NOMO-1 treated with DMSO at 0.1 percent for 48 hours (cell line): ENCODE measurements around the gene ANKLE2.
A peak's percentile ranks its signal among the peaks of the same experiment; 100 is the strongest.
"Not testable (repeated sequence)": the region's sequence is repeated elsewhere in the genome, so short reads cannot be mapped to it uniquely, and the experiment has no call there.

ENCODE experiments used
- DNase-seq: peaks from one replicate; lab custom pipeline; 2025; ENCODE audit not compliant: unreplicated experiment; lab: John Stamatoyannopoulos, UW

Gene ANKLE2

DNA sequence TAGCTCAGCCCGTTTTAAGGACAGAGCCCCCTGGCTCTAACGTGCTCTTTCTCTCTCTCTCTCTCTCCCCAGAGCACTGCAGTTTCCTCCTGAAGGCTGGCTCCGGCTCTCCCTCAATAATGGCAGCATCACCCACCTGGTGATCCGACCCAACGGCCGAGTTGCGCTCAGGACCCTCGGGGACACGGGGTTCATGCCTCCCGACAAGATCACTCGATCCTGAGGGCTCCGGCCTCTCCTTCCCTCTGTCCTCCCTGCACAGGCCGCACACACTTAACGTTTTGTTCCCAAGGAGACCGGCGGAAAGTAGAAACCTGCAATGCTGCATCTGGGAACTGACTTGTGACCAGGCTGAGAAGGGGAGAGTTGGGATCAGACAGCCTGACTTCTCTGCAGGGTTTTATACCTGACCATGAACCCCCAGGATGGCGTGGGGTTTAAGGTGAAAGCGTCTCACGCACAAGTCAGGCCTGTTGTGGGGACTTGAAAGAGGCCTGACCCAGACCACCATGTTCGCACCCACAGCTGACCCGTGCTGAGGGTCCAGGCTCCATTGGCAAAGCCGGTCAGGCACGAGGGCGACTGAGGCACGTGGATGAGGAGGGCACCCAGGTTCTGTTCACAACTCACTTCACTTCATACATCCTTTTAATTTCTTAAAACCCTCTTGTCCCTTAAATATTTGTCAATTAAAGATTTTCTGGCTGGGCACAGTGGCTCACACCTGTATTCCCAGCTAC is 40.9 kb downstream of the ANKLE2 start:
- no peak for DNase-seq

DNA sequence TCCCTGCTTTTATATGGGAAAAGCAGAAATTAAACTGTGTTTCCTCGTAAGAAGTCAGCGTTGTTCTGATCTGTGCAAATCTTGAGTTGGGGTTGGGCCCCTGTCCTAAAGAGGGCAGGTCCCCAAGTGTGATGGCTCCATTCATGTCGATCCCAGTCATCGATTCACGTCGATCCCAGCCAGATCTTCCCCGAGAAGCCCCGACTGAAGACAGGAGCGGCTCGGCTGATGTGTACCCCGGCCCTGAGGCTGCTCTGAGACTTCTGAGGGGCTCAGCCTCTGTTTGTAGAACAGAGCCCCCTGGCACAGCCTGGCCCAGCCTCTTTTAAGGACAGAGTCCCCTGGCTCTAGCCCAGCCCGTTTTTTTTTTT is 41.7 kb downstream of the ANKLE2 start:
- no peak for DNase-seq

DNA sequence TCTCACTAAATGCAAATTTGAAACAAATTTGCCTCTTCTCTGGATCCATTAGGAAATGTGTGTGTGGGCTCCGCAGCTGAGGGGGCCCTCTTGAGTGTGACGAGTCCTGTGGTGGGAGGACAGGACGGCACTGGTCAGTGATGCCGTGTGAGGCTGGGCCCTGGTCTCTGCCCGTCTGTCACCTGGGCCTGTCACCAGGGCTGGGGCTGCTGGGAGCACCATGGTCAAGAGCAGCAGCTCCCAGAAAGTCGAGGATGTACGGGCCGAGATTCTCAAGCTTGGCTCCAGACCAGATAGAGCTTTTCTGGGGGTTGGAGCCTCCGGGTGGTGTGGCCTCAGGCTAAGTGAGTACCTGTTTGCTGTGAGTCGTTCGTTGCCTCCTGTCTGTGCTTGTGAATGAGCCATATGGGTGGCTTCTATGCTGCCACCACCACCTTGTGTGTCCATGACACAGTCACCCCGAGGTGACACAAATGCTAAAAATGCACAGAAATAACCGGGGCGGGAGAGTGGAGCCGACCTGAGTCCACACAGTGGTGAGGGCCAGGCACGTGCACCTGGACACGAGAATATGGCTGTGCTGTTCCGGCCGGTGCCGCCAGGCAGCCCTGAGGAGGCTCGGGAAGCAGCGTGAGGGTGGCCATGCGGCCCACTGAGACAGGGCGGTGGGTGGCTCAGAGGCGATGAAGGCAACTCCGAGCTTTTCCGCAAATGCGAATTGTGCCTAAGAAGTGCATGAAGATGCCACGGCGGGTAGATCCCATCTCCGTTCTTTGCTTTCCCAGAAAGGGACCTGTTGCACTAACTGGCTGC is 42.3 kb downstream of the ANKLE2 start:
- no peak for DNase-seq

DNA sequence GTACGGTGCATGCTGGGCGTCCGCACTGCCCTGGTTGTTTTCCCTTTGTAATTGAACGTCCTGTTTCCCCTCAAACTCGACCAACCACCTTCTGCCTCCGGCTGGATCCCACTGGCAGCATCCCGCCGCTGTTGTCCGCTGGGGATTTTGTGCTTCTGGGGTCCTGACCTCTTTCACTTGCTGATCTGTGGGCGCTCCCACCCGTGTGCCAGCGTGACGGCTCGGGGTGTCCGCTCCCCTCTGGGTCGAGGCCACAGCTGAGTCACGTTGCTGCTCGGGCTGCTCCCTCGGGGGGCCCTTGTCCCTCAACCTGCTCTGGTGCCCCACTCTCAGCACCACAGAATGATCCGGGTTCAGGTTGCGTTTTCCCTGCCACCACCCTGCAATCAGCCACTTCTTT is 43.0 kb downstream of the ANKLE2 start:
- no peak for DNase-seq

DNA sequence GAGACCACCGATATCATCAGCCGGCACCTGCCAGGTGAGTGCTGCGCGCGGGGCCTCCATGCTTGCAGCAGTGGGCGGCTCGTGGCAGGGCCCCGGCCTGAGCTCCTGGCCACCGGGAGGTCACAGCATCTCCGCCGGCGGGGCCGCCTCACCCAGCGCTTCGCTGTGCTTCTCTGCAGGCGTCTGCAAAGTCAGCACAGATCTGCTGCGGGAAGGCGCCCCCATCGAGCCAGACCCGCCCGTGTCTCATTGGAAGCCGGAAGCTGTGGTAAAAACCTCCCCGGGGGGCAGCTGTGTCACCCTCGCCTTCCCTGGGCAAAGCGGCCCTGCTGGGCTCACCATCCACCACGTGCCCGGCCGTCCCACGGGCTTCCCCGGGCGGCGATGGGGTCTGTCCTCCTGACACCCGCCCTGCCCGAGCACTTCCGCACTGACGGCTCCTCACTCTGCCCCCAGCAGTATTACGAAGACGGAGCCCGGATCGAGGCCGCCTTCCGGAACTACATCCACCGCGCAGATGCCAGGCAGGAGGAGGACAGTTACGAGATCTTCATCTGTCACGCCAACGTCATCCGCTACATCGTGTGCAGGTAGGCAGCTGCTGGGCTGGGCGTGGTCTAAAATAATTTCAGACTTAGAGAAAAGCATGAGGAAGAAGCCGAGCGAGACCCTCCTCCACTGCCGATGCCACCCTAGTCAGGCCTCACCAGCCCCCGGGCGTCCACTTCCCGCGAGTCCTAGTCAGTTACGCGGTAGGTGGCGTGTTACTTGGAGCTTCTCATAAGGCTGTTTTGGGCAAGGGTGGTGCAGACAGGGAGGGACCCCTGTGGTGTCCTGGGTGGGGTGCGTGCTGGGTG is 43.9 kb downstream of the ANKLE2 start:
- no peak for DNase-seq

DNA sequence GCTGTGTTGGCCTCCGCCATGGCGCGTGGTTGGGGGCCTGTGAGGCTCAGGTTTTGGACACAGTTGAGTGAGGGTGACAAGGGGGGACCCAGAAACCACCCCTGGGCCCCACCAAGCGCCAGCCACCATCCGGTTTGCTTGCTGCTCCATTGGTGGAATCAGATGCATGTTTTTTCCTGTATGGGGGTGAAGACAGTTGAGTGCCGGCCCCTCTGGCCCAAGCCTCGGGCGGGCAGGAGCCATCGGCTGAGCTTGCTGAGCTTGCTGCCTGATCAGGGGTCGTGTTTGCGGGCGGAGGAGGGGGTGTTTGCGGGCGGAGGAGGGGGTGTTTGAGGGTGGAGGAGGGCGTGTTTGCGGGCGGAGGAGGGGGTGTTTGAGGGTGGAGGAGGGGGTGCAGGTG is 44.6 kb downstream of the ANKLE2 start:
- DNase-seq = no peak

DNA sequence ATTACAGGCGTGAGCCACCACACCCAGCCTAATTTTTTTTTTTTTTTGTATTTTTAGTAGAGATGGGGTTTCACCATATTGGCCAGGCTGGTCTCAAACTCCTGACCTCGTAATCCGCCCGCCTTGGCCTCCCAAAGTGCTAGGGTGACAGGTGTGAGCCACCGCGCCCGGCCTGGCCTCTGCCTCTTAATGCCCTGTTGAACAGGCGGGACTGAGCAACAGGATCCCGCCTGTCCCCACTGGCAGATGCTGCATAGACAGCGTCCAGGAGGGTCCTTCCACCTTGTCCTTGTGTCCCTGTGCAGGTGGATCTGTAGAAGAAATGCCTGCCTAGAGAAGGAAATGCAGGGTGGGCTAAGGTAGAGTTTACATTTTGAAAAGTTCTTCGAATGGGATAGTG is 45.3 kb downstream of the ANKLE2 start:
- DNase-seq = no peak

DNA sequence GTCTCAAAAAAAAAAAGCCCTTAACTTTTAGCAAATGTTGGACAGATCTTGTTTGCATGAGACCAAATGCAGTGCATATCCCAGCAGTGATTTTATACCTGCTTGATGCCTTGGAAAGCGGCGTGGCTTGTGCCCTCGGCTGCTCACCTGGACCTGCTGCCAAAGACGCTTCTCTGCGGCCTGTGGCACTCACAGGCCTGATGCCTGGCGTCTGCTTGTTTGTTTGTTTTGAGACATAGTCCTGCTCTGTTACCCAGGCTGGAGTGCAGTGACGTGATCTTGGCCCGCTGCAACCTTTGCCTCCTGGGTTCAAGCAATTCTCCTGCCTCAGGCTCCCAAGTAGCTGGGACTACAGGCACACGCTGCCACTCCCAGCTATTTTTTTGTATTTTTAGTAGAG is 45.8 kb downstream of the ANKLE2 start:
- no peak for DNase-seq

DNA sequence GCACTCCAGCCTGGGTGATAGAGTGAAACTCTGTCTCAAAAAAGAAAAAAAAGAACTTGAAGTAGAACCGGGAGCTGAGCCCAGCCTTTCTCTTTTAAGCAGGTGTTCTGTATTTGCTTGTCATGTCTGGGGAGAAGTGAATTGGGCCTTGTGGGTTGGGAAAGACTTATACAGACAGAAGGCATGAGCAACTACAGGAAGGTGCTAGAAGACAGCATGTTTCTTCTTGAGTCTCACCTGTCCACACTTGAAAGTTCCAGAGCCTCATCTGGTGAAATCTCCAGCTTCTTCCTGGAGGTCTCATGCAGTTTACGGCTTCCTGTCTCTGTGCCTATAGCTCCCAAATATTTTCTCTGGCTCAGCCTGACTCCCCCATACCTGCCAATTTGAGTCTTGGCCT is 48.5 kb downstream of the ANKLE2 start:
- DNase-seq = no peak

DNA sequence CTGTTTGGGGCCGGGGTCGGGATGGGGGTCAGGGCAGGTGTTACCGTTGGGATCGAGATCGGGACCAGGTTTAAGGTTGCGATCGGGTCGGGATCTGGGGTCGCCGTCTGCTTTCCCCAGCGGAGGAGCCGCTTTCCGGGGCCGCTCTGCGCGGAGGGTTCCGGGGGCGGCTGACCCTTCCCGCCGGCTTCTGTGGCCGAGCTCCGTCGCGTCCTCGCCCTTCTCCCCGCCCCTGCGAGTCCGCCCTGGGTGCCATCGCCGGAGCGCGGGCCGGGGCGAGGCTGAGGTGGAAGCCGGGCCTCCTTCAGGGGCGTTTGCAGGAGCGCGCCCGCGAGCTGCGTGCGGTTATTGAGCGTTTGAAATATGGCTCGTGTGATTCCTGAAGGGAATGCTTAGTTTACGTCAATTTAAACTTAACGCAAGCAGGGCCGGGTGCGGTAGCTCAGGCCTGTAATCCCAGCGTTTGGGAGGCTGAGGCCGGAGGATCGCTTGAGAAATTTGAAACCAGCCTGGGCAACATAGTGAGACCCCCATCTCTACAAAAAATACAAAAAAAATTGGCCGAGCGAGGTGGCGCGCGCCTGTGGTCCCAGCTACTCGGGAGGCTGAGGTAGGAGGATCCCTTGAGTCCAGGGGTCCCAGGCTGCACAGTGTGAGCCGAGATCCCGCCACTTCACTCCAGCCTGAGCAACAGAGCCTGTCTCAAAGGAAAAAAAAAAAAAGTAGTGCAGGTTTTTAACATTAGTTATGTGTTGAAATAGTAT is 50.4 kb downstream of the ANKLE2 start:
- DNase-seq = no peak

DNA sequence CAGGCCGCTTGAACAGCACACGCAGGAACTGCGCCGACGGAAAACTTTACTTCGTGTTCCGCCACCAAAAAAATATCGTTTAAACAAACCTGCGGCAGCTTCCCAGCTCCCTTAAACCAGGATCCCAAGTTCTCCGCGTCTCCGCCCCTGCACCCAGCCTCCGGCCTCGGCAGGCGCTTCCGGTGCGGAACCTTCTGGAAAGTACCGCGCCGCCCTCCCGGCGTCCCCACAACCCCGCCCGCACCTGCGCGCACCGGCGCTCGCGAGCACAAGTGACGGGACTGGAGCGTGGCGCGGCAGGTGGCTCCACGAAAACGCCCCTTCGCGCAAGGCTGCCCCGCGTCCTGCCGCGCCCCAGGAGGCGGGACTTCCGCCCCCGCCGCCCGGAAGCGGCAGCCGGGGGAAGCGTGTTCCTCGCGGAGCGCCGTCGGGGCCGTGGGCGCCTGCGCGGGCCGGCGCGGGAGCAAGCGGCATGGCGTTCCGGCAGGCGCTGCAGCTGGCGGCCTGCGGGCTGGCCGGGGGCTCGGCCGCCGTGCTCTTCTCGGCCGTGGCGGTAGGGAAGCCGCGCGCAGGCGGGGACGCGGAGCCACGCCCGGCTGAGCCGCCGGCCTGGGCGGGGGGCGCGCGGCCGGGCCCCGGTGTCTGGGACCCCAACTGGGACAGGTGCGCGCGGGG is 51.1 kb downstream of the ANKLE2 start, which contains the start of gene PGAM5:
TSS of gene PGAM5 (plus strand) at position 438 of the 675 bp plus-strand sequence. CDS start at position 473, 35 bp downstream.
- peak; percentile 84 for DNase-seq

DNA sequence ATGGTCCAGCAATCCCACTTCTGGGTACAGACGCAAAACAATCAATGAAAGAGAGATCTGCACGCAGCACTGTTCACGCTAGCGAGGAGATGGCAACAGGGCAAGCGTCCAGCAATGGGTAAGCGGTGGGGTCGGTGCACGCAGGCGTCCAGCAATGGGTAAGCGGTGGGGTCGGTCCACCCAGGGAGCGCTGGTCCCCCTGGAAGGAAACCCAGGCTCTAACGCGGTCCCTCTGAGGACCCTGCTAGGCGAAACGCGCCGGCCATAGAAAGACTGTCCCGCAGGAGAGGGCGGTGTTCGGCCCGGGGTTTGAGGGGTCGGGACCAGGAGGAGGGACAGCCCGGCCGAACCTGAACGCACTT is 51.6 kb downstream of the ANKLE2 start:
- no peak for DNase-seq

DNA sequence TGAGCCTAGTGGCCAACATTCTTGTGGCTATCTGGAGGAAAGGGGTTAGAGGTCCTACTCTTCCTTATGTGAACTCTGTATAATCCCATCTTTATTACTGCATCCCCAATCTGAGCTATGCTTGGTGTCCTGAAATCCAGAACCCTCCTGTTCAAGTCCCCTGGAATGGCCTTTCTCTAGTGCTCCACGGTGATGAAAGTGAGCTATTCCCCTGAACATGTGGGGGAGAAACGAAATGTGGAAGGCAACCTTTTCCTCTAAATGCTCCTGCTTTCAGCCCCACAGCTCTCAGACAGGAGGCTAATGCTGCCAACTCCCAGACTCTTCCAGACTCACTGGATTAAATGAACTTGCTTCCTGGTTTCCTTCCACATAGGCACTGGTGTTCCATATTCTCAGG is 53.5 kb downstream of the ANKLE2 start:
- DNase-seq = no peak

DNA sequence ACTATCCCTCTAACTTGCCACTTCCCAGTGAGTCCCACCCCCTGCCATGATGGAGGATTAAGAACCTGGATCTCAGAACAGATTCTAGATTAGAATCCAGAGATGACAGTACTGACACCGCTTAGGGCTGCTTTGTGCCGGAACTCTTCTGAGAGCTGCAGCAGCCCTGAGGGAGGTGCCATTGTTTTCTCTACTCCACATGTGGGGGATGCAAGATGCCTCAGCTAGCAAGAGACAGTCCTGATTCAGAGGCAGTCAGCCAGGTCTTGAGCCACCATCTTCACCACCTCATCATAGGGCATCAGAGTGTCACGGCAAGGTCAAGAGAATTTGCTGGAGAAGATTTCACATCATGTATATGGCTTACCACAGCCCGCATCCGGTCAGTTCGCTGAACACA is 54.4 kb downstream of the ANKLE2 start:
- no peak for DNase-seq

DNA sequence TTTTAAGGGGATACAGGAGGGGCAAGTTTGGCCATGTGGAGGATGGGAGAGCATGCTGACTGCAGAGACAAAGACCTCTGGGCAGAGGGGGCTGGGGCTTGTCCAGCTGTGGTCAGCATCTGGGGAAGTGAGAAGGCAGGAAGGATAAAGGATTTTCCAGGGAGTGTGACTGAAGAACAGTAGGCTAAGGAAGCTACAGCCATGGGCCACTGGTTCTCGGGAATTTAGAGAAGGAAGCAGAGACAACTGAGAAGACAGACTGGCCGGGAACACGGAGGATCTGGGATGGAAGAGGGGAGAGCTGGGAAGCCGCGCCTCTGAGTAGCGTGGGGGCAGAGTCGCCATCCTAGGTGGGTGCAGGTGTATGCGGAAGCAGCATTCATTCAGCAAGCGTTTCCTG is 58.0 kb downstream of the ANKLE2 start:
- no peak for DNase-seq

DNA sequence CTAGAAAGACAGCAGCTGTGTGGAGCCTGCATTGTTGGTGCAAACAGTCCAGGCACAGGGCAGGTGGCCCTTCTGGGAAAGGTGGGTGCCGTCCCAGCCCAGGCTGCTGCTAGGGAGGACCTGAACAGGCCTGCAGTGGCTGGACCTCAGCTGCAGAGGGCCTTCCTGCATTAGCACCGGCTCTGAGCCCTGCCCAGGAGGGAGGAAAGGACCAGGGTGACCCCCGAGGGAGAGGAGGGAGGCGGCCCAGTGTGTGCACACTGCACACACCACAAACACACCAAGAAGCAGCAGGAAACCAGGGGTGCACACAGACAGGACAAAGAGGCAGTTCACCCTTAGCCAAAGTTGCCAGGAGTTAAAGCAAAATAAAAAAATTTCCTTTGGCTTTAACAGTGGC is 59.0 kb downstream of the ANKLE2 start:
- DNase-seq = no peak

DNA sequence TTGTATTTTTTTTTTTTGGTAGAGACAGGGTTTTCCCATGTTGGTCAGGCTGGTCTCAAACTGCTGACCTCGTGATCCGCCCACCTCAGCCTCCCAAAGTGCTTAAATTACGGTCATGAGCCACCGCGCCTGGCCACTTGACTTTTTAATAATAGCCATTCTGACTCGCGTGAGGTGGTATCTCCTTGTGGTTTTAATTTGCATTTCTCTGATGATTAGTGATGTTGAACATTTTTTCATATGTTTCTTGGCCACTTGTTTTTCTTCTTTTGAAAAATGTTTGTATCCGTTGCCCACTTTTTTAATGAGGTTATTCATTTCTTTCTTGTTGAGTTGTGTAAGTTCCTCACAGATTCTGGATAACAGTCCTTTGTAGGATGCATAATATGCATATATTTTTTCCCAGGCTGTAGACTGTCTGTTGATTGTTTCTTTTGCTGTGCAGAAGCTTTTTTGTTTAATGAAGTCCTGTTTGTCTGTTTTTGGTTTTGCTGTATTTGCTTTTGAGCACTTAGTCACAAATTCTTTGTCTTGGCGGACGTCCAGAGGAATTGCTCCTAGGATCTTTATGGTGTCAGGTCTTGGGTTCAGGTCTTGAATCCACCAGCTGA is 61.3 kb downstream of the ANKLE2 start:
- DNase-seq = no peak

DNA sequence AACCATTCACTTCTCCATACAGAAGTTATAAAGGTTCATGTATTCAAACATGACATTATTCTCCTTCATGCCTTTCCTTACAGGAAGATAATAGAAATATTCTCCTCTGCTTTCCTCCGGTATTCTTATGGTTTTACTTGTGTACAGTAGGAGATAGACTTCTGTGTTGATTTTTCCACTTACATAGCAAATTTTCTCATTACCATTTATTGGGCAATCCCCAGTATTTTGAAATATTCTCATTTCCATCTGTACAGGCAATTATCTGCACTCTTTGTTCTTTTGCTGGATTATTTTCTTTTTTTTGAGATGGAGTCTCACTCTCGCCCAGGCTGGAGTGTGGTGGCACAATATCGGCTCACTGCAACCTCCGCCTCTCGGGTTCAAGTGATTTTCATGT is 63.3 kb downstream of the ANKLE2 start:
- peak; percentile 11 for DNase-seq

DNA sequence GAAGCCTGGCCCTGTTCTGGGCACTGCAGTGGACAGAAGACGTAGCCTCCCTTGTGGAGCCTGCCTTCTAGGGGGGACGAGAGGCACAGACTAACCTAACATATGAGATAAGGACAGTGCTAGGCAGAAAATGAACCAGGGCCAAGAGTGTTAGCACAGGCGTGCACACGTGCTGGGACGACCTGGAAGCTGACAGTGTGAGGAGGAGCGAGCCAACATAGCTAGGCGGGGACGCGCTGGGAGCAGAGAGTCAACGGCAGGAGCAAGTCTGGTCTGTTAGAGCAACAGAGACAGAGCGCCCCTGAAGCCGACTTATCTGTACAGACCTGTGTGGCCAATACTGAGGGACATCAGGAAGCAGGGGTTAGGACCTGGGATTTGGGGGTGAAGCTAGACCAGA is 66.2 kb downstream of the ANKLE2 start:
- no peak for DNase-seq

DNA sequence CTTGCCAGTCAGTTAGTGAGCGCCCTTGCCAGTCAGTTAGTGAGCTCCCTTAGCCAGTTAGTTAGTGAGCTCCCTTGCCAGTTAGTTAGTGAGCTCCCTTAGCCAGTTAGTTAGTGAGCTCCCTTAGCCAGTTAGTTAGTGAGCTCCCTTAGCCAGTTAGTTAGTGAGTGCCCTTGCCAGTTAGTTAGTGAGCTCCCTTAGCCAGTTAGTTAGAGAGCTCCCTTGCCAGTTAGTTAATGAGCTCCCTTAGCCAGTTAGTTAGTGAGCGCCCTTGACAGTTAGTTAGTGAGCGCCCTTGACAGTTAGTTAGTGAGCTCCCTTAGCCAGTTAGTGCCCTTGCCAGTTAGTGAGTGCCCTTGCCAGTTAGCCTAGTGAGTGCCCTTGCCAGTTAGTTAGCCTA is 66.7 kb downstream of the ANKLE2 start:
- DNase-seq = not testable (repeated sequence)
